Ovary (tissue), 3 donors: ENCODE data around the gene VSTM2B.

ENCODE experiments used
- EP300 ChIP-seq: sonication (generic); formaldehyde crosslinking; IDR thresholded peaks from one replicate; pipeline ENCODE4 v1.6.1; 2017; ENCODE audit warnings: antibody characterized with exemption
- POLR2A ChIP-seq: fragments of 450-650 bp; IDR thresholded peaks from one replicate; pipeline ENCODE4 v1.6.1; 2017; ENCODE audit warnings: antibody characterized with exemption, mild to moderate bottlenecking, moderate library complexity
- TF ChIP-seq, protein P1 (sequence below), 3 donors: fragments of 450-650 bp in 2 of 3; fragments of 200-600 bp in 1 of 3; IDR thresholded peaks; one replicate each; pipeline versions ENCODE4 v1.5.1 to v1.8.0; 2016 to 2022; ENCODE audit warnings: antibody characterized with exemption in 3 of 3, mild to moderate bottlenecking in 1 of 3
- donor health status: DM: no; HTN: no; CAD: no.

DNA sequence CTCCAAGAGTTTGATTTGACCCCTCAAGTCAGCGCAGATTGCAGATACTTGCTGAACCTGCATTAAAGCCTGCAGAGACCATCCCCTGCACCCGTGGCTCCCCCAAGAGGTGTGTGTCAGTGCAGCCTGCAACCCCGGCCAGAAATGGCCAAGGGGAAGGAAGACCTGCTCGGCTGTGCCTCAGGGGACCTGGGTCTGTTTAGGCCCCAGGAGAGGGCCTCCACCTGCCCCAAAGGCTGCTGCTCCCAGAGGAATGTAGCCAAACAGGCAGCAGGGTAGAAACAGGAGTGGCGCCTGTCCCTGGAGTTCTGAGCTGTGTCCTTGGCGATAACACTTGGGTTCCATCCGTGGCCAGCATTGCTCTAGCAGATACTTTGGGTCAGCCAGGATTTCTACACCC lies 88.3 kb downstream of the VSTM2B start:
- TF ChIP-seq, protein P1, sequence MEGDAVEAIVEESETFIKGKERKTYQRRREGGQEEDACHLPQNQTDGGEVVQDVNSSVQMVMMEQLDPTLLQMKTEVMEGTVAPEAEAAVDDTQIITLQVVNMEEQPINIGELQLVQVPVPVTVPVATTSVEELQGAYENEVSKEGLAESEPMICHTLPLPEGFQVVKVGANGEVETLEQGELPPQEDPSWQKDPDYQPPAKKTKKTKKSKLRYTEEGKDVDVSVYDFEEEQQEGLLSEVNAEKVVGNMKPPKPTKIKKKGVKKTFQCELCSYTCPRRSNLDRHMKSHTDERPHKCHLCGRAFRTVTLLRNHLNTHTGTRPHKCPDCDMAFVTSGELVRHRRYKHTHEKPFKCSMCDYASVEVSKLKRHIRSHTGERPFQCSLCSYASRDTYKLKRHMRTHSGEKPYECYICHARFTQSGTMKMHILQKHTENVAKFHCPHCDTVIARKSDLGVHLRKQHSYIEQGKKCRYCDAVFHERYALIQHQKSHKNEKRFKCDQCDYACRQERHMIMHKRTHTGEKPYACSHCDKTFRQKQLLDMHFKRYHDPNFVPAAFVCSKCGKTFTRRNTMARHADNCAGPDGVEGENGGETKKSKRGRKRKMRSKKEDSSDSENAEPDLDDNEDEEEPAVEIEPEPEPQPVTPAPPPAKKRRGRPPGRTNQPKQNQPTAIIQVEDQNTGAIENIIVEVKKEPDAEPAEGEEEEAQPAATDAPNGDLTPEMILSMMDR (IDR thresholded peaks at IDR 0.05), result no peak
- TF ChIP-seq EP300 (no peak), POLR2A (no peak)
